ENCODE data around the gene TLX3. TPM values are rescaled to one million over a fixed set of nuclear protein-coding genes. Genes with fewer than 3 reads are reported as not detected.

The TLX3 gene
- total and polyA plus RNA-seq, 2 donors (not counting 1 experiment from before 2014, with no cell fraction given), result not detected

GRCh38 chr5:171311322-171312077 is 2.5 kb downstream of the TLX3 start:
- Histone ChIP-seq H4K20me1 (ENCODE audit: control insufficient read depth, extremely low read depth, insufficient read depth, low read length) (no peaks in the 10 kb centered on the region), H3K4me1 (ENCODE audit: control insufficient read depth, extremely low read depth, insufficient read depth, low read length) (no peaks in the 10 kb centered on the region), H3K4me3 (replicated peaks in 1 of 4; ENCODE audit: control extremely low read depth in 1 of 4, insufficient read depth in 1 of 4, low read depth in 3 of 4, low read length in 4 of 4) (no peak overlapping the region), H3K9me3 (ENCODE audit: control insufficient read depth, insufficient read depth, low read depth, low read length) (no peaks in the 10 kb centered on the region), H2AFZ (ENCODE audit: low read length) (no peak overlapping the region), H3K9ac (ENCODE audit: insufficient read depth, low read length) (no peak overlapping the region), H3K36me3 (ENCODE audit: control insufficient read depth, insufficient read depth, low read length) (no peaks in the 10 kb centered on the region), H3K79me2 (ENCODE audit: control insufficient read depth, insufficient read depth, low read length) (no peaks in the 10 kb centered on the region), H3K4me2 (ENCODE audit: extremely low read depth, insufficient read depth, low read length) (no peak overlapping the region), H3K27ac (ENCODE audit: insufficient read depth, low read length) (no peak overlapping the region), H3K27me3 (ENCODE audit: control insufficient read depth, insufficient read depth, low read length) (peaks cover 82% of the 10 kb centered on the region)
- TF ChIP-seq CTCF (conservative IDR thresholded peaks at IDR 0.05 in 1 of 2, IDR thresholded peaks at IDR 0.05 in 1 of 2; ENCODE audit: low read depth in 1 of 2, low read length in 2 of 2), result no peak
- TF ChIP-seq EZH2 (IDR thresholded peaks at IDR 0.05; ENCODE audit: low read length, missing control alignments), result peak; percentile 73
- peak in 1 of 2 donors; percentile 41 for DNase-seq (ENCODE audit: low read depth in 2 of 2)

GRCh38 chr5:171312129-171312974 is 3.3 kb downstream of the TLX3 start:
- Histone ChIP-seq H3K27me3 (ENCODE audit: control insufficient read depth, insufficient read depth, low read length) (peaks cover 82% of the 10 kb centered on the region), H3K79me2 (ENCODE audit: control insufficient read depth, insufficient read depth, low read length) (no peaks in the 10 kb centered on the region), H4K20me1 (ENCODE audit: control insufficient read depth, extremely low read depth, insufficient read depth, low read length) (no peaks in the 10 kb centered on the region), H3K4me3 (replicated peaks in 1 of 4; ENCODE audit: control extremely low read depth in 1 of 4, insufficient read depth in 1 of 4, low read depth in 3 of 4, low read length in 4 of 4) (peak overlapping the region in 1 of 4 experiments; percentile 4), H3K9ac (ENCODE audit: insufficient read depth, low read length) (no peak overlapping the region), H3K4me1 (ENCODE audit: control insufficient read depth, extremely low read depth, insufficient read depth, low read length) (no peaks in the 10 kb centered on the region), H3K9me3 (ENCODE audit: control insufficient read depth, insufficient read depth, low read depth, low read length) (no peaks in the 10 kb centered on the region), H3K27ac (ENCODE audit: insufficient read depth, low read length) (no peak overlapping the region), H2AFZ (ENCODE audit: low read length) (no peak overlapping the region), H3K36me3 (ENCODE audit: control insufficient read depth, insufficient read depth, low read length) (no peaks in the 10 kb centered on the region), H3K4me2 (ENCODE audit: extremely low read depth, insufficient read depth, low read length) (peak overlapping the region; percentile 13)
- peak in 1 of 2 donors; percentile 20 for DNase-seq (ENCODE audit: low read depth in 2 of 2)
- TF ChIP-seq CTCF (conservative IDR thresholded peaks at IDR 0.05 in 1 of 2, IDR thresholded peaks at IDR 0.05 in 1 of 2; ENCODE audit: low read depth in 1 of 2, low read length in 2 of 2) (no peak), EZH2 (IDR thresholded peaks at IDR 0.05; ENCODE audit: low read length, missing control alignments) (peak; percentile 77)

GRCh38 chr5:171313481-171314206 is 4.6 kb downstream of the TLX3 start:
- no peak overlapping the region for H3K9ac ChIP-seq (ENCODE audit: insufficient read depth, low read length)
- no peak overlapping the region for H3K27ac ChIP-seq (ENCODE audit: insufficient read depth, low read length)
- no peaks in the 10 kb centered on the region for H3K36me3 ChIP-seq (ENCODE audit: control insufficient read depth, insufficient read depth, low read length)
- TF ChIP-seq CTCF (conservative IDR thresholded peaks at IDR 0.05 in 1 of 2, IDR thresholded peaks at IDR 0.05 in 1 of 2; ENCODE audit: low read depth in 1 of 2, low read length in 2 of 2) (no peak), EZH2 (IDR thresholded peaks at IDR 0.05; ENCODE audit: low read length, missing control alignments) (peak; percentile 26)
- no peaks in the 10 kb centered on the region for H3K9me3 ChIP-seq (ENCODE audit: control insufficient read depth, insufficient read depth, low read depth, low read length)
- H4K20me1 ChIP-seq (ENCODE audit: control insufficient read depth, extremely low read depth, insufficient read depth, low read length), result no peaks in the 10 kb centered on the region
- H3K4me1 ChIP-seq (ENCODE audit: control insufficient read depth, extremely low read depth, insufficient read depth, low read length), result no peaks in the 10 kb centered on the region
- H3K27me3 ChIP-seq (ENCODE audit: control insufficient read depth, insufficient read depth, low read length), result peaks cover 82% of the 10 kb centered on the region
- DNase-seq (ENCODE audit: low read depth in 2 of 2), result no peak
- no peaks in the 10 kb centered on the region for H3K79me2 ChIP-seq (ENCODE audit: control insufficient read depth, insufficient read depth, low read length)
- H2AFZ ChIP-seq (ENCODE audit: low read length), result no peak overlapping the region
- no peak overlapping the region for H3K4me3 ChIP-seq (replicated peaks in 1 of 4; ENCODE audit: control extremely low read depth in 1 of 4, insufficient read depth in 1 of 4, low read depth in 3 of 4, low read length in 4 of 4)
- no peak overlapping the region for H3K4me2 ChIP-seq (ENCODE audit: extremely low read depth, insufficient read depth, low read length)

Data from fibroblast of lung (primary cell).